H1 (cell line): ENCODE data around the gene RAP2A. TPM values are rescaled to one million over a fixed set of nuclear protein-coding genes. Genes with fewer than 3 reads are reported as not detected.

Source experiments
- ATF3 ChIP-seq: IDR thresholded peaks from 2 replicates; pipeline ENCODE4 v1.6.1; 2011; ENCODE audit warnings: low read depth, mild to moderate bottlenecking, low read length; ENCODE audit not compliant: insufficient read depth
- CHD7 ChIP-seq: fragments of 300-600 bp; sonication (generic); IDR thresholded peaks from 2 replicates; pipeline ENCODE4 v1.7.1; 2012; ENCODE audit warnings: low read length, moderate library complexity, mild to moderate bottlenecking, inconsistent platforms; ENCODE audit not compliant: insufficient replicate concordance
- CREB1 ChIP-seq: IDR thresholded peaks from 2 replicates; pipeline ENCODE4 v1.6.1; 2012; ENCODE audit warnings: inconsistent platforms
- E2F6 ChIP-seq: IDR thresholded peaks from 2 replicates; pipeline ENCODE4 v1.6.1; 2012; ENCODE audit warnings: inconsistent platforms
- FOSL1 ChIP-seq: IDR thresholded peaks from 2 replicates; pipeline ENCODE4 v1.6.1; 2011; ENCODE audit warnings: mild to moderate bottlenecking, low read depth, low read length, moderate library complexity; ENCODE audit not compliant: insufficient read depth
- GTF2F1 ChIP-seq: IDR thresholded peaks from 2 replicates; pipeline ENCODE4 v1.6.1; 2012; ENCODE audit warnings: low read depth, low read length, improper control_type of control experiment, borderline replicate concordance
- POLR2AphosphoS5 ChIP-seq: IDR thresholded peaks from 2 replicates; pipeline ENCODE4 v1.6.1; 2011; ENCODE audit warnings: low read depth, low read length
- SAP30 ChIP-seq: fragments of 300-600 bp; sonication (generic); IDR thresholded peaks from 2 replicates; pipeline ENCODE4 v1.7.1; 2012; ENCODE audit warnings: low read length, moderate library complexity, mild to moderate bottlenecking, inconsistent platforms; ENCODE audit not compliant: insufficient read depth, insufficient replicate concordance
- SP2 ChIP-seq: IDR thresholded peaks from 2 replicates; pipeline ENCODE4 v1.6.1; 2012; ENCODE audit warnings: mild to moderate bottlenecking, low read length, inconsistent platforms
- TAF7 ChIP-seq: optimal IDR thresholded peaks from 2 replicates; pipeline ENCODE3; 2011; ENCODE audit warnings: low read depth, mild to moderate bottlenecking, inconsistent platforms, low read length, moderate library complexity, borderline replicate concordance
- YY1 ChIP-seq: IDR thresholded peaks from 2 replicates; pipeline ENCODE4 v1.6.1; 2011; ENCODE audit warnings: low read depth, mild to moderate bottlenecking, low read length
- polyA plus RNA-seq, 7 experiments: library from polyadenylated mRNA; depleted of rRNA in 3 of 7; stranded (reverse) in 5 of 7; unstranded in 2 of 7; fragments of >200 nt in 5 of 7; fragments of 200-250 nt in 2 of 7; gene quantifications; 1 replicate in 5 of 7; 2 replicates in 1 of 7; 4 replicates in 1 of 7; pipeline versions ENCODE4 v1.2.1 to v1.2.3, GENCODE V29; 2011 to 2013; ENCODE audit warnings: missing spikeins in 2 of 7, mixed read lengths in 2 of 7
- total RNA-seq: library from RNA; stranded (reverse); fragmentation: NEBNext Ultra II Directional; extraction: Animal tissue kit (Norgen Biotek cat#: 25700); gene quantifications from 2 replicates; pipeline ENCODE4 v1.2.1, GENCODE V29; 2021

RAP2A gene
- total and polyA plus RNA-seq, 2 of the 8 experiments (the other 6 are each of a cell fraction or from before 2014, with no cell fraction given) = 8.4 to 43.4 TPM

GRCh38 chr13:97425590-97425989, 8.4 kb upstream of the RAP2A start (continued):
- TF ChIP-seq CHD7 = no peak
- TF ChIP-seq TAF7 = no peak
- TF ChIP-seq SP2 = no peak
- TF ChIP-seq SAP30 = no peak
- no peak for TF ChIP-seq E2F6
- no peak for TF ChIP-seq CREB1
- no peak for TF ChIP-seq POLR2AphosphoS5
- TF ChIP-seq GTF2F1 = no peak
- no peak for TF ChIP-seq ATF3
- no peak for TF ChIP-seq FOSL1
- TF ChIP-seq YY1 = no peak
